Lower leg skin (tissue), 4 donors: ENCODE results near the gene SHISA5. TPM values are rescaled to one million over a fixed set of nuclear protein-coding genes. Genes with fewer than 3 reads are reported as not detected.

Experiments
- DNase-seq, 2 donors: peaks; one replicate each; pipeline ENCODE4 v3.0.0-alpha.2; 2019; ENCODE audit warnings: low spot score in 2 of 2
- H3K4me3 ChIP-seq: fragments of 200-600 bp; sonication (generic); 2 replicates; pipeline ENCODE4 v1.5.1; 2017; ENCODE audit warnings: mild to moderate bottlenecking, low read depth; ENCODE audit not compliant: poor library complexity, severe bottlenecking
- CTCF ChIP-seq, 3 donors: fragments of 450-650 bp; IDR thresholded peaks; one replicate each; pipeline ENCODE4 v1.5.1; 2016; ENCODE audit warnings: antibody characterized with exemption in 3 of 3, mild to moderate bottlenecking in 3 of 3, moderate library complexity in 2 of 3
- POLR2A ChIP-seq, 2 donors: fragments of 450-650 bp; IDR thresholded peaks; one replicate each; pipeline ENCODE4 v1.6.1; 2016 to 2017; ENCODE audit warnings: antibody characterized with exemption in 2 of 2, mild to moderate bottlenecking in 1 of 2, moderate library complexity in 1 of 2
- WGBS, 2 donors: methylation state at CpG; one replicate each; pipeline ENCODE4 v1.1.5; 2018; 5-methylcytosine and 5-hydroxymethylcytosine counted together
- intact Hi-C: fragments of 100-400 bp; cut with DNase I; formaldehyde crosslinking; loops from one replicate; pipeline ENCODE4 v1.15.0; 2023; ENCODE audit warnings: low total_unique reads
- microRNA-seq, 2 donors: library from miRNA; unstranded; fragments of <30 nt; microRNA quantifications; one replicate each; pipeline ENCODE4, GENCODE V29; 2016; ENCODE audit warnings: borderline replicate concordance in 2 of 2, borderline number of aligned reads in 1 of 2
- total RNA-seq, 4 donors: library from RNA; depleted of rRNA; stranded (reverse); fragments of >200 nt; gene quantifications; one replicate each; pipeline ENCODE4 v1.1.0, GENCODE V29; 2016

SHISA5 gene
- total RNA-seq, 4 donors from 2014 or later, result 64.3 to 93.6 (median 71.0) TPM

- no peak overlapping the region for H3K4me3 ChIP-seq
- intact Hi-C loops, result no loop called here
- WGBS, 2 donors, result 77 to 86% methylated on average over 12 to 13 of the region's 14 CpGs
Observed at GRCh38 chr3:48420561-48420960, 83.4 kb downstream of the SHISA5 start.

GRCh38 chr3:48419597-48419996 is 84.4 kb downstream of the SHISA5 start:
- intact Hi-C loops, result no loop called here
- H3K4me3 ChIP-seq, result no peak overlapping the region
- no peak for TF ChIP-seq CTCF (IDR thresholded peaks at IDR 0.05)
- TF ChIP-seq POLR2A (IDR thresholded peaks at IDR 0.05), result no peak
- DNase-seq, result no peak
- WGBS, 2 donors, result 86 to 90% methylated on average over 17 of the region's 17 CpGs

More at GRCh38 chr3:48420561-48420960, 83.4 kb downstream of the SHISA5 start:
- no peak for TF ChIP-seq POLR2A (IDR thresholded peaks at IDR 0.05)
- no peak for TF ChIP-seq CTCF (IDR thresholded peaks at IDR 0.05)
- DNase-seq, result no peak

GRCh38 chr3:48419149-48419548 is 84.8 kb downstream of the SHISA5 start:
- intact Hi-C loops, result no loop called here
- no peak for TF ChIP-seq CTCF (IDR thresholded peaks at IDR 0.05)
- TF ChIP-seq POLR2A (IDR thresholded peaks at IDR 0.05), result no peak
- H3K4me3 ChIP-seq, result no peak overlapping the region
- DNase-seq, result no peak
- WGBS, 2 donors, result 87 to 92% methylated on average over 8 to 9 of the region's 9 CpGs

DNA sequence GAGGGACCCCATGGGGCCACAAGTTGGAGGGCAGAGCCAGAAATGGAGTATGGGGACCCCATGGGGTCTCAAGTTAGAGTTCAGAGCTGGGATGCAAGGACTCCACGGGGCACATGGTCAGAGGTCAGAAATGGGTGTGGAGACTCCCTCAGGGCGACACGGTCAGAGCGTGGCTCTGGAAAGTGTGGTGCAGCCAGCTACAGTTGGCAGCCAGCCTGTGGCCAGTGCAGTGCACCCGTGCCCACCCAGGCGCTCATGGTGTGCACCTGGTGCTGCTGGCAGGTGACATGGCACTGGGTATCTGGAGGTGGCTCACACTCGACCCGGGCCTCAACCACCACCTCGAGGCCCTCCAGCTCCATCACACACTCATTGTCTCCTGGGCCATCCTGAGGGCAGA is 85.3 kb downstream of the SHISA5 start:
- WGBS, 2 donors, result 81 to 88% methylated on average over 6 to 7 of the region's 9 CpGs
- TF ChIP-seq CTCF (IDR thresholded peaks at IDR 0.05) (no peak), POLR2A (IDR thresholded peaks at IDR 0.05) (no peak)
- intact Hi-C loops, result no loop called here
- H3K4me3 ChIP-seq, result no peak overlapping the region
- no peak for DNase-seq

GRCh38 chr3:48418140-48418539 is 85.8 kb downstream of the SHISA5 start:
- no peak for TF ChIP-seq CTCF (IDR thresholded peaks at IDR 0.05)
- H3K4me3 ChIP-seq, result no peak overlapping the region
- WGBS, 2 donors, result 85 to 89% methylated on average over 16 to 17 of the region's 17 CpGs
- intact Hi-C loops, result no loop called here
- no peak for DNase-seq

Small RNA genes lying within 50 kb of the gene (microRNA-seq; reads per million reads assigned to microRNA genes)
- 0 reads per million in 2 donors for gene MIR6823

Other genes with a start within 250 kb of the SHISA5 start
- gene NME6, start 202.8 kb downstream of the SHISA5 start, total RNA-seq, result 10 to 100 TPM; 23.4 to 44.8 (median 32.9) TPM
- not detected for gene SPINK8, start 170.5 kb downstream of the SHISA5 start, total RNA-seq
- not detected for gene FBXW12, start 132.0 kb downstream of the SHISA5 start, total RNA-seq
- 100 to 1,000 TPM; 111 to 227 (median 145) TPM for gene PLXNB1, start 74.1 kb downstream of the SHISA5 start, total RNA-seq
- gene CCDC51, start 64.1 kb downstream of the SHISA5 start, total RNA-seq, result 10 to 100 TPM in 3 of 4 donors, 1 to 10 TPM in 1; 6.7 to 17.1 (median 11.6) TPM
- gene TMA7, start 63.9 kb downstream of the SHISA5 start, total RNA-seq, result 100 to 1,000 TPM; 173 to 271 (median 250) TPM
- gene ATRIP, start 57.4 kb downstream of the SHISA5 start, total RNA-seq, result 10 to 100 TPM in 2 of 4 donors, 1 to 10 TPM in 2; 5.6 to 14.1 (median 9.3) TPM
- 1 to 10 TPM; 3.7 to 8.8 (median 6.4) TPM for gene PFKFB4, start 52.6 kb upstream of the SHISA5 start, total RNA-seq
- 1 to 10 TPM; 4.8 to 9.8 (median 6.2) TPM for gene UCN2, start 59.6 kb upstream of the SHISA5 start, total RNA-seq
- gene COL7A1, start 91.2 kb upstream of the SHISA5 start, total RNA-seq, result 100 to 1,000 TPM; 159 to 393 (median 199) TPM
- 100 to 1,000 TPM; 240 to 373 (median 334) TPM for gene UQCRC1, start 105.5 kb upstream of the SHISA5 start, total RNA-seq
- gene TMEM89, start 117.6 kb upstream of the SHISA5 start, total RNA-seq, result not detected
- 10 to 100 TPM in 3 of 4 donors, 1 to 10 TPM in 1; 9.4 to 36.5 (median 17.9) TPM for gene SLC26A6, start 131.3 kb upstream of the SHISA5 start, total RNA-seq
- 1 to 10 TPM in 2 of 4 donors, under 1 TPM in 2; 0.59 to 4.7 (median 1.2) TPM for gene CELSR3, start 158.7 kb upstream of the SHISA5 start, total RNA-seq
- gene NCKIPSD, start 181.7 kb upstream of the SHISA5 start, total RNA-seq, result 10 to 100 TPM; 32.0 to 51.0 (median 41.1) TPM
- gene IP6K2, start 213.0 kb upstream of the SHISA5 start, total RNA-seq, result 100 to 1,000 TPM; 142 to 304 (median 187) TPM